HEK293T (cell line): ENCODE results near the gene CBLN3.

Experiments used
- CTCF ChIA-PET: fragments of 350-600 bp; formaldehyde crosslinking; extraction: SDS; loops from one replicate; lab custom pipeline; 2021; ENCODE audit warnings: antibody characterized with exemption, inconsistent platforms; lab: Yijun Ruan, JAX
- POLR2A ChIA-PET: fragments of 350-600 bp; formaldehyde crosslinking; extraction: SDS; loops from one replicate; lab custom pipeline; 2020; ENCODE audit warnings: antibody characterized with exemption, inconsistent platforms; lab: Yijun Ruan, JAX
- DNase-seq: peaks from one replicate; pipeline ENCODE4 v3.0.0; 2012; ENCODE audit warnings: mixed read lengths; ENCODE audit errors: extremely low spot score
- ARNT ChIP-seq: fragments of 450-650 bp; IDR thresholded peaks from 2 replicates; pipeline ENCODE4 v1.6.1; 2017; ENCODE audit warnings: mild to moderate bottlenecking
- BHLHE40 ChIP-seq: fragments of 450-650 bp; IDR thresholded peaks from 2 replicates; pipeline ENCODE4 v1.6.1; 2016; ENCODE audit warnings: mild to moderate bottlenecking, moderate library complexity, borderline replicate concordance
- CTBP1 ChIP-seq: fragments of 450-650 bp; IDR thresholded peaks from 2 replicates; pipeline ENCODE4 v1.6.1; 2016; ENCODE audit warnings: borderline replicate concordance
- ELF4 ChIP-seq: fragments of 450-650 bp; IDR thresholded peaks from 2 replicates; pipeline ENCODE4 v1.6.1; 2017; ENCODE audit warnings: antibody characterized with exemption
- FOXA1 ChIP-seq: fragments of 450-650 bp; IDR thresholded peaks from 2 replicates; pipeline ENCODE4 v1.6.1; 2016; ENCODE audit warnings: mild to moderate bottlenecking
- FOXK2 ChIP-seq: fragments of 450-650 bp; IDR thresholded peaks from 2 replicates; pipeline ENCODE4 v1.6.1; 2016; ENCODE audit warnings: mild to moderate bottlenecking
- FOXM1 ChIP-seq: fragments of 450-650 bp; IDR thresholded peaks from 2 replicates; pipeline ENCODE4 v1.6.1; 2017; ENCODE audit warnings: mild to moderate bottlenecking, borderline replicate concordance
- HDGF ChIP-seq: fragments of 450-650 bp; IDR thresholded peaks from 2 replicates; pipeline ENCODE4 v1.6.1; 2017; ENCODE audit warnings: antibody characterized with exemption, borderline replicate concordance
- L3MBTL2 ChIP-seq: fragments of 450-650 bp; conservative IDR thresholded peaks from 2 replicates; pipeline ENCODE4 v1.6.1; 2016; ENCODE audit warnings: mild to moderate bottlenecking
- LEF1 ChIP-seq: fragments of 450-650 bp; IDR thresholded peaks from 2 replicates; pipeline ENCODE4 v1.6.1; 2017; ENCODE audit warnings: mild to moderate bottlenecking, borderline replicate concordance
- NFRKB ChIP-seq: fragments of 450-650 bp; IDR thresholded peaks from 2 replicates; pipeline ENCODE4 v1.6.1; 2016; ENCODE audit warnings: mild to moderate bottlenecking, moderate library complexity
- PKNOX1 ChIP-seq: fragments of 450-650 bp; IDR thresholded peaks from 2 replicates; pipeline ENCODE4 v1.6.1; 2016
- SP1 ChIP-seq: fragments of 450-650 bp; IDR thresholded peaks from 2 replicates; pipeline ENCODE4 v1.6.1; 2017
- SUZ12 ChIP-seq: fragments of 450-650 bp; IDR thresholded peaks from 2 replicates; pipeline ENCODE4 v1.6.1; 2016; ENCODE audit warnings: mild to moderate bottlenecking
- TARDBP ChIP-seq: fragments of 450-650 bp; IDR thresholded peaks from 2 replicates; pipeline ENCODE4 v1.6.1; 2016
- ZNF384 ChIP-seq: fragments of 450-650 bp; IDR thresholded peaks from 2 replicates; pipeline ENCODE4 v1.6.1; 2016

The CBLN3 gene

GRCh38 chr14:24439830-24440605 is 10.6 kb upstream of the CBLN3 start:
- ChIA-PET CTCF (interaction anchor here (1.9 to 4.0 kb wide), 2 partner anchors 8 to 107 kb away, joined by 11 to 31 read pairs; no protein-coding TSS in a partner anchor), POLR2A (interaction anchor here (1.0 kb wide), 1 partner anchor 10 kb away, joined by 3 read pairs; the partner anchor contains the start of gene KHNYN)
- DNase-seq: no peak
- no peak for TF ChIP-seq FOXK2
- TF ChIP-seq FOXA1: no peak
- TF ChIP-seq SP1: no peak
- no peak for TF ChIP-seq TARDBP
- no peak for TF ChIP-seq HDGF
- TF ChIP-seq LEF1: no peak
- TF ChIP-seq L3MBTL2: no peak
- no peak for TF ChIP-seq PKNOX1
- no peak for TF ChIP-seq NFRKB
- TF ChIP-seq ARNT: no peak
- no peak for TF ChIP-seq ZNF384
- TF ChIP-seq ELF4: no peak
- TF ChIP-seq CTBP1: no peak
- no peak for TF ChIP-seq FOXM1
- TF ChIP-seq BHLHE40: no peak
- TF ChIP-seq SUZ12: no peak

- ChIA-PET POLR2A (no interaction called here), CTCF (interaction anchor here (0.6 kb wide), 1 partner anchor 33 kb away, joined by 4 read pairs; no protein-coding TSS in a partner anchor)
- DNase-seq: no peak
- TF ChIP-seq TARDBP: no peak
- TF ChIP-seq ZNF384: no peak
- TF ChIP-seq LEF1: no peak
- no peak for TF ChIP-seq SUZ12
- TF ChIP-seq FOXK2: no peak
- TF ChIP-seq FOXA1: no peak
Observed at GRCh38 chr14:24439257-24439656, 9.8 kb upstream of the CBLN3 start.

GRCh38 chr14:24438223-24439097 is 9.0 kb upstream of the CBLN3 start:
- POLR2A ChIA-PET: interaction anchor here (0.9 to 1.8 kb wide), 5 partner anchors 15 to 106 kb away, joined by 3 to 8 read pairs (median 4); no protein-coding TSS in a partner anchor
- no peak for DNase-seq
- CTCF ChIA-PET: interaction anchor here (0.6 to 3.5 kb wide), 4 partner anchors 33 to 131 kb away, joined by 4 to 25 read pairs (median 18); partner anchors contain the start of gene CIDEB
- no peak for TF ChIP-seq TARDBP
- no peak for TF ChIP-seq HDGF
- no peak for TF ChIP-seq FOXA1
- TF ChIP-seq CTBP1: no peak
- TF ChIP-seq NFRKB: no peak
- TF ChIP-seq SP1: no peak
- TF ChIP-seq ARNT: no peak
- TF ChIP-seq ELF4: no peak
- no peak for TF ChIP-seq L3MBTL2
- no peak for TF ChIP-seq LEF1
- no peak for TF ChIP-seq SUZ12
- no peak for TF ChIP-seq ZNF384
- TF ChIP-seq PKNOX1: no peak
- no peak for TF ChIP-seq FOXK2

- no peak for DNase-seq
- TF ChIP-seq FOXM1 (no peak), SP1 (no peak), NFRKB (no peak), L3MBTL2 (no peak), LEF1 (no peak), TARDBP (no peak), PKNOX1 (no peak), FOXA1 (no peak), CTBP1 (no peak), ARNT (no peak), HDGF (no peak), ELF4 (no peak), SUZ12 (no peak), FOXK2 (no peak), ZNF384 (no peak), BHLHE40 (no peak)
- ChIA-PET CTCF (interaction anchor here (2.1 to 3.5 kb wide), 4 partner anchors 72 to 130 kb away, joined by 8 to 25 read pairs (median 18); partner anchors contain the start of gene CIDEB), POLR2A (interaction anchor here (0.9 to 1.8 kb wide), 8 partner anchors 14 to 195 kb away, joined by 3 to 8 read pairs (median 4); partner anchors contain the start of genes DHRS1, NOP9 and TINF2)
Observed at GRCh38 chr14:24437736-24438067, 8.2 kb upstream of the CBLN3 start.
